T-helper 22 cell (primary cell): ENCODE measurements around the gene HMGXB3.
A peak's percentile ranks its signal among the peaks of the same experiment; 100 is the strongest.

ENCODE experiments used
- DNase-seq: peaks from one replicate; pipeline ENCODE4 v3.0.0-alpha.2; 2020; ENCODE audit warnings: low read depth

Gene HMGXB3

GRCh38 chr5:150000256-150000989, at the start of gene HMGXB3, which contains the start of gene TIGD6:
Gene HMGXB3, plus strand, starts transcription at chr5:150000739. Its CDS starts 4,114 bp downstream, at chr5:150004853.
Gene TIGD6, minus strand, starts transcription at chr5:150000654. Its CDS starts 4,306 bp downstream, at chr5:149996348.
- DNase-seq, result peak; percentile 67

- DNase-seq, result no peak
Observed at GRCh38 chr5:149951138-149951749, 49.3 kb upstream of the HMGXB3 start.

- no peak for DNase-seq
Observed at GRCh38 chr5:149953436-149954121, 47.0 kb upstream of the HMGXB3 start.

- DNase-seq, result no peak
Observed at GRCh38 chr5:149954798-149955197, 45.7 kb upstream of the HMGXB3 start.

- DNase-seq, result no peak
Observed at GRCh38 chr5:149956685-149957084, 43.9 kb upstream of the HMGXB3 start.

- DNase-seq, result no peak
Observed at GRCh38 chr5:149957855-149958254, 42.7 kb upstream of the HMGXB3 start.

- DNase-seq, result peak; percentile 30
Observed at GRCh38 chr5:149959406-149960236, 40.9 kb upstream of the HMGXB3 start.

GRCh38 chr5:149960272-149961185, 40.0 kb upstream of the HMGXB3 start, which contains the start of gene SLC26A2:
Gene SLC26A2, plus strand, starts transcription at chr5:149960758. Its CDS starts 16,895 bp downstream, at chr5:149977653.
- peak; percentile 90 for DNase-seq

- DNase-seq, result no peak
Observed at GRCh38 chr5:149961186-149961685, 39.3 kb upstream of the HMGXB3 start.

GRCh38 chr5:149961957-149962409, 38.6 kb upstream of the HMGXB3 start:
- no peak for DNase-seq

GRCh38 chr5:149962601-149963300, 37.8 kb upstream of the HMGXB3 start:
- DNase-seq, result no peak

- DNase-seq, result no peak
Observed at GRCh38 chr5:149963729-149964128, 36.8 kb upstream of the HMGXB3 start.

GRCh38 chr5:149966946-149967345, 33.6 kb upstream of the HMGXB3 start:
- DNase-seq, result no peak

GRCh38 chr5:149969181-149969930, 31.2 kb upstream of the HMGXB3 start:
- DNase-seq, result no peak

- DNase-seq, result no peak
Observed at GRCh38 chr5:149975409-149975808, 25.1 kb upstream of the HMGXB3 start.

GRCh38 chr5:149979896-149980295, 20.6 kb upstream of the HMGXB3 start:
- DNase-seq, result no peak

GRCh38 chr5:149981206-149981605, 19.3 kb upstream of the HMGXB3 start:
- DNase-seq, result no peak

- DNase-seq, result no peak
Observed at GRCh38 chr5:149982505-149982904, 18.0 kb upstream of the HMGXB3 start.

GRCh38 chr5:149988126-149988525, 12.4 kb upstream of the HMGXB3 start:
- no peak for DNase-seq
